Duodenal mucosa (tissue), 2 donors: Measurements from ENCODE around the gene MTCH1.
A peak's percentile ranks its signal among the peaks of the same experiment; 100 is the strongest.

ENCODE experiments used
- H3K27ac ChIP-seq: one replicate; pipeline ENCODE4 v1.7.0; 2013; ENCODE audit warnings: low read depth, low read length
- H3K27me3 ChIP-seq, 2 donors: one replicate each; pipeline ENCODE4 v1.7.0; 2013; ENCODE audit warnings: low read length in 2 of 2, control low read depth in 1 of 2; ENCODE audit not compliant: insufficient read depth in 2 of 2, control insufficient read depth in 1 of 2
- H3K36me3 ChIP-seq, 2 donors: one replicate each; pipeline ENCODE4 v1.7.0; 2013; ENCODE audit warnings: low read length in 2 of 2, control low read depth in 1 of 2; ENCODE audit not compliant: insufficient read depth in 2 of 2, control insufficient read depth in 1 of 2
- H3K4me1 ChIP-seq, 2 donors: one replicate each; pipeline ENCODE4 v1.7.0; 2013; ENCODE audit warnings: low read length in 2 of 2, control low read depth in 1 of 2; ENCODE audit not compliant: insufficient read depth in 2 of 2, control insufficient read depth in 1 of 2
- H3K4me3 ChIP-seq, 2 donors: one replicate each; pipeline ENCODE4 v1.7.0; 2013; ENCODE audit warnings: low read length in 2 of 2, low read depth in 1 of 2
- H3K9ac ChIP-seq, 2 donors: one replicate each; pipeline ENCODE4 v1.7.0; 2013; ENCODE audit warnings: low read length in 2 of 2, low read depth in 1 of 2
- H3K9me3 ChIP-seq, 2 donors: one replicate each; pipeline ENCODE4 v1.7.0; 2013; ENCODE audit warnings: low read length in 2 of 2, control low read depth in 1 of 2; ENCODE audit not compliant: control insufficient read depth in 1 of 2

The MTCH1 gene

GRCh38 chr6:37007340-37008043 is 21.5 kb upstream of the MTCH1 start:
- H3K9me3 ChIP-seq: no peaks in the 10 kb centered on the region
- H3K4me1 ChIP-seq: peaks cover 10 to 16% of the 10 kb centered on the region in 2 donors
- H3K36me3 ChIP-seq: no peaks in the 10 kb centered on the region
- H3K9ac ChIP-seq: peak overlapping the region in 1 of 2 donors; percentile 18
- H3K27ac ChIP-seq: no peak overlapping the region
- H3K4me3 ChIP-seq: peak overlapping the region; percentile 17 to 62
- H3K27me3 ChIP-seq: no peaks in the 10 kb centered on the region

- peak overlapping the region; percentile 17 to 62 for H3K4me3 ChIP-seq
- no peak overlapping the region for H3K27ac ChIP-seq
- peak overlapping the region in 1 of 2 donors; percentile 33 for H3K9ac ChIP-seq
- H3K9me3 ChIP-seq: no peaks in the 10 kb centered on the region
- no peaks in the 10 kb centered on the region for H3K36me3 ChIP-seq
- H3K4me1 ChIP-seq: peaks cover 10 to 16% of the 10 kb centered on the region in 2 donors
- no peaks in the 10 kb centered on the region for H3K27me3 ChIP-seq
Measured at GRCh38 chr6:37006793-37007339, 20.9 kb upstream of the MTCH1 start.

- Histone ChIP-seq H3K36me3 (no peaks in the 10 kb centered on the region), H3K27ac (no peak overlapping the region), H3K4me3 (peak overlapping the region; percentile 40 to 62), H3K9ac (peak overlapping the region in 1 of 2 donors; percentile 33), H3K9me3 (no peaks in the 10 kb centered on the region), H3K4me1 (peaks cover 10 to 16% of the 10 kb centered on the region in 2 donors), H3K27me3 (no peaks in the 10 kb centered on the region)
Measured at GRCh38 chr6:37005827-37006567, 20.0 kb upstream of the MTCH1 start.

DNA sequence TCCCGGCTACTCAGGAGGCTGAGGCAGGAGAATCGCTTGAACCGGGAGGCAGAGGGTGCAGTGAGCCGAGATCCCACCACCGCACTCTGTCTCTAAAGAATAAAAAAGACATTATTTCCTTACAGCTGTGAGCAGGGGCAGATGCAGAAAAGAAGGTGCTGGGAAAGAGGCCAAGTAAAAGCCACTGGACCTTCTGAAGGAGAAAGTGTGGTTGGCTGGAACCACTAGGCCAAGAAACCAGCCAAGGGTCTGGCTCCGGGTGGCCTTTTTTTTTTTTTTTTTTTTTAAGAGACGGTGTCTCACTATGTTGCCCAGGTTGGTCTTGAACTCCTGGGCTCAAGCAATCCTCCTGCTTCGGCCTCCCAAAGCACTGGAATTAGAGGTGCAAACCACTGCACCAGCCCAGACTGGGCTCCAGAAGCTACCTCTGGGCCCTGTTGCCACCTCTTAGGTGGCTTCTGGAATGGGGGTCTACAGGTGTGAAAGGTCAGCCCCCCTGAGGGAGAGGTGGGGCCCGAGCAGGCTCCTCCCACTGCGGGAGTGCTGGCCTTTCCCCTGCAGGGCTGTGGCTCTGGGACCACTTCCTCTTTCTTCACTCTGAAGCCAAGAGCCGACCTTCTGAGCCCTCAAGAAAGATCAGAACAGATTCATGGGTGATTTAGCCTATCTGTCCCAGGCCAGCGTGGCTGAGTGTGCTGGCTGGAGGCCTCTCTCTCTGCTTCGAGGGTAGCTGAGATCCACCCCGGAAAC is 19.2 kb upstream of the MTCH1 start, which contains the start of gene FGD2:
FGD2 (plus strand) TSS at position 595 of the 750 bp plus-strand sequence. CDS start 163 bp downstream, outside the sequence.
- H3K9me3 ChIP-seq: no peaks in the 10 kb centered on the region
- H3K27me3 ChIP-seq: no peaks in the 10 kb centered on the region
- peak within 1 kb of the TSS; percentile 40 to 62 for H3K4me3 ChIP-seq
- H3K9ac ChIP-seq: peak within 1 kb of the TSS in 1 of 2 donors; percentile 33
- H3K4me1 ChIP-seq: peaks cover 10 to 16% of the 10 kb centered on the region in 2 donors
- no peaks in the 10 kb centered on the region for H3K36me3 ChIP-seq
- no peak within 1 kb of the TSS for H3K27ac ChIP-seq

GRCh38 chr6:37004044-37004980 is 18.3 kb upstream of the MTCH1 start:
- no peaks in the 10 kb centered on the region for H3K9me3 ChIP-seq
- peaks cover 10 to 16% of the 10 kb centered on the region in 2 donors for H3K4me1 ChIP-seq
- H3K27ac ChIP-seq: no peak overlapping the region
- H3K27me3 ChIP-seq: no peaks in the 10 kb centered on the region
- no peak overlapping the region for H3K9ac ChIP-seq
- H3K4me3 ChIP-seq: no peak overlapping the region
- no peaks in the 10 kb centered on the region for H3K36me3 ChIP-seq

GRCh38 chr6:36999751-37000125 is 13.7 kb upstream of the MTCH1 start:
- Histone ChIP-seq H3K4me1 (peaks cover 12 to 13% of the 10 kb centered on the region in 2 donors), H3K9ac (no peak overlapping the region), H3K4me3 (no peak overlapping the region), H3K9me3 (no peaks in the 10 kb centered on the region), H3K36me3 (no peaks in the 10 kb centered on the region), H3K27ac (no peak overlapping the region), H3K27me3 (peaks cover 0 to 2% of the 10 kb centered on the region in 2 donors)

GRCh38 chr6:36999061-36999750 is 13.2 kb upstream of the MTCH1 start:
- H3K9ac ChIP-seq: peak overlapping the region in 1 of 2 donors; percentile 32
- peaks cover 0 to 2% of the 10 kb centered on the region in 2 donors for H3K27me3 ChIP-seq
- H3K9me3 ChIP-seq: no peaks in the 10 kb centered on the region
- no peak overlapping the region for H3K4me3 ChIP-seq
- H3K27ac ChIP-seq: no peak overlapping the region
- H3K4me1 ChIP-seq: peaks cover 12 to 13% of the 10 kb centered on the region in 2 donors
- no peaks in the 10 kb centered on the region for H3K36me3 ChIP-seq

DNA sequence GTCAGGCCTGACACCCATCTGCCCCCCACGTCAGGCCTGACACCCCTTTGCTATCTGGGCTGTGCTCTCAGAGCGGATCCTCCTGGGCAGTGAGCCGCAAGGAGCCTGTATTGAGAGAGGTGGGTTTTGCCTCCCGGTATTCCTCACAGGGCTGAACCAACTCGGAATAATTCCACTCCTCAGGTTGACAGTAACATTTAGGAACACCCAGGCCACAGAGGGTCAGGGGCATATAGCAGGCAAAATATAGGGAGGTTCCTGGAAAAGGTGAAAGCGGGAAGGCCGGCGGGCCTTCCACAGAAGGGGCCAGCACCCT is 12.7 kb upstream of the MTCH1 start:
- Histone ChIP-seq H3K9ac (peak overlapping the region; percentile 5 to 32), H3K36me3 (no peaks in the 10 kb centered on the region), H3K4me1 (peaks cover 12 to 13% of the 10 kb centered on the region in 2 donors), H3K9me3 (no peaks in the 10 kb centered on the region), H3K4me3 (no peak overlapping the region), H3K27me3 (peaks cover 0 to 2% of the 10 kb centered on the region in 2 donors), H3K27ac (no peak overlapping the region)
